ENCODE data around the gene ZDBF2. TPM values are rescaled to one million over a fixed set of nuclear protein-coding genes. Genes with fewer than 3 reads are reported as not detected.

The ZDBF2 gene
- total RNA-seq, 1 donor from 2014 or later = 8.3 TPM

GRCh38 chr2:206316141-206316540, 41.7 kb downstream of the ZDBF2 start:
- Histone ChIP-seq H3K27ac (replicated peaks) (no peak overlapping the region), H3K4me1 (no peaks in the 10 kb centered on the region), H3K36me3 (peaks cover 10% of the 10 kb centered on the region), H3K4me3 (no peak overlapping the region), H3K27me3 (ENCODE audit: low read depth) (no peaks in the 10 kb centered on the region), H3K9me3 (replicated peaks) (peaks cover 19% of the 10 kb centered on the region)
- intact Hi-C loops (cut with micrococcal nuclease) = no loop called here
- TF ChIP-seq CTCF (IDR thresholded peaks at IDR 0.05; ENCODE audit: borderline replicate concordance) = no peak
- DNase-seq = no peak

GRCh38 chr2:206323033-206323432, 48.6 kb downstream of the ZDBF2 start:
- Histone ChIP-seq H3K36me3 (peaks cover 10% of the 10 kb centered on the region), H3K27ac (replicated peaks) (no peak overlapping the region), H3K27me3 (ENCODE audit: low read depth) (no peaks in the 10 kb centered on the region), H3K9me3 (replicated peaks) (peaks cover 19% of the 10 kb centered on the region), H3K4me1 (no peaks in the 10 kb centered on the region), H3K4me3 (no peak overlapping the region)
- DNase-seq = no peak
- no peak for TF ChIP-seq CTCF (IDR thresholded peaks at IDR 0.05; ENCODE audit: borderline replicate concordance)
- intact Hi-C loops (cut with micrococcal nuclease) = no loop called here

- no peak overlapping the region for H3K27ac ChIP-seq (replicated peaks)
- DNase-seq = no peak
- no peaks in the 10 kb centered on the region for H3K27me3 ChIP-seq (ENCODE audit: low read depth)
- peaks cover 15% of the 10 kb centered on the region for H3K9me3 ChIP-seq (replicated peaks)
- no peaks in the 10 kb centered on the region for H3K4me1 ChIP-seq
- intact Hi-C loops (cut with micrococcal nuclease) = no loop called here
- TF ChIP-seq CTCF (IDR thresholded peaks at IDR 0.05; ENCODE audit: borderline replicate concordance) = no peak
- H3K4me3 ChIP-seq = no peak overlapping the region
- peaks cover 8% of the 10 kb centered on the region for H3K36me3 ChIP-seq
These were observed 49.0 kb downstream of the ZDBF2 start for GRCh38 chr2:206323486-206323885.

- intact Hi-C loops (cut with micrococcal nuclease) = no loop called here
- Histone ChIP-seq H3K27ac (replicated peaks) (no peak overlapping the region), H3K36me3 (no peaks in the 10 kb centered on the region), H3K9me3 (replicated peaks) (peaks cover under 1% of the 10 kb centered on the region), H3K4me3 (no peak overlapping the region), H3K27me3 (ENCODE audit: low read depth) (no peaks in the 10 kb centered on the region), H3K4me1 (no peaks in the 10 kb centered on the region)
- DNase-seq = no peak
- no peak for TF ChIP-seq CTCF (IDR thresholded peaks at IDR 0.05; ENCODE audit: borderline replicate concordance)
These were observed 50.4 kb downstream of the ZDBF2 start for GRCh38 chr2:206324869-206325268.

- intact Hi-C loops (cut with micrococcal nuclease) = no loop called here
- no peak overlapping the region for H3K4me3 ChIP-seq
- no peak for TF ChIP-seq CTCF (IDR thresholded peaks at IDR 0.05; ENCODE audit: borderline replicate concordance)
These were observed 54.5 kb downstream of the ZDBF2 start for GRCh38 chr2:206328974-206329373.

GRCh38 chr2:206336861-206337260, 62.4 kb downstream of the ZDBF2 start:
- H3K4me1 ChIP-seq = peaks cover 5% of the 10 kb centered on the region
- intact Hi-C loops (cut with micrococcal nuclease) = no loop called here
- H3K27me3 ChIP-seq (ENCODE audit: low read depth) = no peaks in the 10 kb centered on the region
- no peaks in the 10 kb centered on the region for H3K36me3 ChIP-seq
- TF ChIP-seq CTCF (IDR thresholded peaks at IDR 0.05; ENCODE audit: borderline replicate concordance) = no peak
- H3K4me3 ChIP-seq = no peak overlapping the region
- DNase-seq = no peak
- H3K9me3 ChIP-seq (replicated peaks) = no peaks in the 10 kb centered on the region
- H3K27ac ChIP-seq (replicated peaks) = no peak overlapping the region

More at GRCh38 chr2:206328974-206329373, 54.5 kb downstream of the ZDBF2 start:
- Histone ChIP-seq H3K27me3 (ENCODE audit: low read depth) (no peaks in the 10 kb centered on the region), H3K9me3 (replicated peaks) (no peaks in the 10 kb centered on the region), H3K4me1 (no peaks in the 10 kb centered on the region), H3K36me3 (no peaks in the 10 kb centered on the region), H3K27ac (replicated peaks) (no peak overlapping the region)
- DNase-seq = no peak
